Activated CD8-positive, alpha-beta memory T cell treated with anti-CD3 and anti-CD28 coated beads, Interleukin-2, amount 10 ng/mL, durations not matched to agents 7 days and 5 days (primary cell): ENCODE results near the gene ZDHHC1. TPM values are rescaled to one million over a fixed set of nuclear protein-coding genes. Genes with fewer than 3 reads are reported as not detected.
A peak's percentile ranks its signal among the peaks of the same experiment; 100 is the strongest.

Experiments
- ATAC-seq: fragments of 150-1000 bp; cut with Tn5 transposase; one replicate; pipeline ENCODE4 v1.10.0; 2021; ENCODE audit warnings: moderate library complexity
- CTCF ChIA-PET: fragments of 350-600 bp; sonication (Branson Sonifier 250); formaldehyde crosslinking; loops from one replicate; lab custom pipeline; 2021; ENCODE audit warnings: antibody characterized with exemption; lab: Charles Lee
- DNase-seq: peaks from one replicate; pipeline ENCODE4 v3.0.0-alpha.2; 2020
- H3K27ac Mint-ChIP-seq: one replicate; pipeline ENCODE4 v1.8.0; 2021; ENCODE audit warnings: mild to moderate bottlenecking, mixed read lengths
- H3K27me3 Mint-ChIP-seq: one replicate; pipeline ENCODE4 v1.8.0; 2021; ENCODE audit warnings: mixed read lengths
- H3K36me3 Mint-ChIP-seq: one replicate; pipeline ENCODE4 v1.8.0; 2021; ENCODE audit warnings: mild to moderate bottlenecking, mixed read lengths
- H3K4me1 Mint-ChIP-seq: one replicate; pipeline ENCODE4 v1.8.0; 2021; ENCODE audit warnings: mixed read lengths
- H3K4me3 Mint-ChIP-seq: one replicate; pipeline ENCODE4 v1.8.0; 2021; ENCODE audit warnings: mild to moderate bottlenecking, moderate library complexity, mixed read lengths
- H3K9me3 Mint-ChIP-seq: one replicate; pipeline ENCODE4 v1.8.0; 2022; ENCODE audit warnings: low read depth, mixed read lengths
- total RNA-seq, 2 experiments: library from RNA; stranded (reverse); gene quantifications; one replicate each; pipeline ENCODE4 v1.2.3, GENCODE V29; 2021

Gene ZDHHC1
- total RNA-seq, 2 experiments from 2014 or later, result 0.41 to 0.49 TPM

GRCh38 chr16:67433131-67433719, 16.9 kb upstream of the ZDHHC1 start:
- CTCF ChIA-PET, result interaction anchor here (0.6 to 3.0 kb wide), 4 partner anchors 9 to 33 kb away, joined by 3 to 10 read pairs (median 4); no protein-coding TSS in a partner anchor
- Mint-ChIP-seq H3K27me3 (peaks cover 32% of the 10 kb centered on the region), H3K4me1 (peaks cover 10% of the 10 kb centered on the region), H3K27ac (no peak overlapping the region), H3K9me3 (no peaks in the 10 kb centered on the region), H3K4me3 (no peak overlapping the region), H3K36me3 (no peaks in the 10 kb centered on the region)
- ATAC-seq, result no peak
- DNase-seq, result no peak

- peaks cover 37% of the 10 kb centered on the region for H3K27me3 Mint-ChIP-seq
- H3K9me3 Mint-ChIP-seq, result no peaks in the 10 kb centered on the region
- no peak overlapping the region for H3K27ac Mint-ChIP-seq
- H3K4me1 Mint-ChIP-seq, result peaks cover 7% of the 10 kb centered on the region
- CTCF ChIA-PET, result interaction anchor here (0.6 to 3.0 kb wide), 3 partner anchors 10 to 15 kb away, joined by 3 to 10 read pairs (median 4); no protein-coding TSS in a partner anchor
- no peak for DNase-seq
- ATAC-seq, result no peak
- H3K36me3 Mint-ChIP-seq, result no peaks in the 10 kb centered on the region
- no peak overlapping the region for H3K4me3 Mint-ChIP-seq
Observed at GRCh38 chr16:67432506-67432890, 16.2 kb upstream of the ZDHHC1 start.

GRCh38 chr16:67431775-67432505, 15.7 kb upstream of the ZDHHC1 start:
- H3K27me3 Mint-ChIP-seq, result peaks cover 40% of the 10 kb centered on the region
- CTCF ChIA-PET, result interaction anchor here (0.7 to 1.8 kb wide), 3 partner anchors 10 to 12 kb away, joined by 3 to 4 read pairs (median 3); no protein-coding TSS in a partner anchor

GRCh38 chr16:67430977-67431774, 14.9 kb upstream of the ZDHHC1 start, which contains the start of gene HSD11B2:
Gene HSD11B2, plus strand, starts transcription at chr16:67431121. Its CDS starts 128 bp downstream, at chr16:67431249.
- peaks cover 7% of the 10 kb centered on the region for H3K4me1 Mint-ChIP-seq
- DNase-seq (no peak), ATAC-seq (peak; percentile 59)
- peak within 1 kb of the TSS; percentile 54 for H3K4me3 Mint-ChIP-seq
- no peaks in the 10 kb centered on the region for H3K36me3 Mint-ChIP-seq
- no peaks in the 10 kb centered on the region for H3K9me3 Mint-ChIP-seq
- no peak within 1 kb of the TSS for H3K27ac Mint-ChIP-seq
- CTCF ChIA-PET, result interaction anchor here (0.7 to 1.8 kb wide), 5 partner anchors 10 to 90 kb away, joined by 3 to 4 read pairs (median 3); partner anchors contain the start of gene ZDHHC1
- H3K27me3 Mint-ChIP-seq, result peaks cover 46% of the 10 kb centered on the region

More at GRCh38 chr16:67431775-67432505, 15.7 kb upstream of the ZDHHC1 start:
- no peak overlapping the region for H3K27ac Mint-ChIP-seq
- peak overlapping the region; percentile 17 for H3K4me3 Mint-ChIP-seq
- ATAC-seq (no peak), DNase-seq (no peak)
- H3K4me1 Mint-ChIP-seq, result peaks cover 7% of the 10 kb centered on the region
- no peaks in the 10 kb centered on the region for H3K36me3 Mint-ChIP-seq
- H3K9me3 Mint-ChIP-seq, result no peaks in the 10 kb centered on the region

GRCh38 chr16:67430504-67430976, 14.3 kb upstream of the ZDHHC1 start:
- no peaks in the 10 kb centered on the region for H3K36me3 Mint-ChIP-seq
- no peak overlapping the region for H3K27ac Mint-ChIP-seq
- ATAC-seq (peak; percentile 52), DNase-seq (no peak)
- H3K4me3 Mint-ChIP-seq, result peak overlapping the region; percentile 54
- H3K27me3 Mint-ChIP-seq, result peaks cover 49% of the 10 kb centered on the region
- H3K9me3 Mint-ChIP-seq, result no peaks in the 10 kb centered on the region
- CTCF ChIA-PET, result interaction anchor here (0.7 to 1.8 kb wide), 3 partner anchors 13 to 90 kb away, joined by 3 to 4 read pairs (median 3); partner anchors contain the start of gene ZDHHC1
- H3K4me1 Mint-ChIP-seq, result peaks cover 7% of the 10 kb centered on the region

- DNase-seq (no peak), ATAC-seq (no peak)
- H3K4me3 Mint-ChIP-seq, result peak overlapping the region; percentile 54
- no peaks in the 10 kb centered on the region for H3K9me3 Mint-ChIP-seq
- CTCF ChIA-PET, result interaction anchor here (0.7 to 6.6 kb wide), 5 partner anchors 13 to 91 kb away, joined by 3 to 139 read pairs (median 19); partner anchors contain the start of gene ZDHHC1
- peaks cover 55% of the 10 kb centered on the region for H3K27me3 Mint-ChIP-seq
- H3K36me3 Mint-ChIP-seq, result no peaks in the 10 kb centered on the region
- peaks cover 7% of the 10 kb centered on the region for H3K4me1 Mint-ChIP-seq
- H3K27ac Mint-ChIP-seq, result no peak overlapping the region
Observed at GRCh38 chr16:67429799-67430503, 13.7 kb upstream of the ZDHHC1 start.

GRCh38 chr16:67429053-67429798, 12.9 kb upstream of the ZDHHC1 start:
- Mint-ChIP-seq H3K36me3 (no peaks in the 10 kb centered on the region), H3K27ac (no peak overlapping the region), H3K4me3 (no peak overlapping the region), H3K9me3 (no peaks in the 10 kb centered on the region), H3K27me3 (peaks cover 61% of the 10 kb centered on the region), H3K4me1 (peaks cover 7% of the 10 kb centered on the region)
- ATAC-seq (no peak), DNase-seq (no peak)
- CTCF ChIA-PET, result interaction anchor here (0.8 to 6.6 kb wide), 11 partner anchors 16 to 476 kb away, joined by 3 to 139 read pairs (median 8); no protein-coding TSS in a partner anchor

GRCh38 chr16:67428146-67428731, 12.0 kb upstream of the ZDHHC1 start:
- Mint-ChIP-seq H3K4me1 (peaks cover 7% of the 10 kb centered on the region), H3K27ac (no peak overlapping the region), H3K9me3 (no peaks in the 10 kb centered on the region), H3K27me3 (peaks cover 68% of the 10 kb centered on the region), H3K36me3 (no peaks in the 10 kb centered on the region), H3K4me3 (no peak overlapping the region)
- CTCF ChIA-PET, result interaction anchor here (0.5 to 6.6 kb wide), 31 partner anchors 8 to 475 kb away, joined by 3 to 139 read pairs (median 4); partner anchors contain the start of genes ATP6V0D1, TMEM208, TPPP3 and ZDHHC1
- ATAC-seq (peak; percentile 72), DNase-seq (peak; percentile 71)

GRCh38 chr16:67426950-67427349, 10.7 kb upstream of the ZDHHC1 start:
- ATAC-seq, result no peak
- H3K27ac Mint-ChIP-seq, result no peak overlapping the region
- H3K4me3 Mint-ChIP-seq, result no peak overlapping the region
- no peak for DNase-seq
- no peaks in the 10 kb centered on the region for H3K9me3 Mint-ChIP-seq
- CTCF ChIA-PET, result interaction anchor here (1.0 to 6.6 kb wide), 15 partner anchors 10 to 473 kb away, joined by 3 to 139 read pairs (median 6); partner anchors contain the start of genes ATP6V0D1 and ZDHHC1
- peaks cover 7% of the 10 kb centered on the region for H3K4me1 Mint-ChIP-seq
- no peaks in the 10 kb centered on the region for H3K36me3 Mint-ChIP-seq
- H3K27me3 Mint-ChIP-seq, result peaks cover 71% of the 10 kb centered on the region

GRCh38 chr16:67426022-67426421, 9.7 kb upstream of the ZDHHC1 start:
- Mint-ChIP-seq H3K27ac (no peak overlapping the region), H3K27me3 (peaks cover 65% of the 10 kb centered on the region), H3K4me3 (no peak overlapping the region), H3K36me3 (no peaks in the 10 kb centered on the region), H3K9me3 (no peaks in the 10 kb centered on the region), H3K4me1 (peaks cover 4% of the 10 kb centered on the region)
- no peak for DNase-seq
- CTCF ChIA-PET, result interaction anchor here (1.0 to 6.6 kb wide), 6 partner anchors 9 to 53 kb away, joined by 3 to 139 read pairs (median 6); partner anchors contain the start of gene ZDHHC1
- no peak for ATAC-seq

- H3K27ac Mint-ChIP-seq, result no peak overlapping the region
- CTCF ChIA-PET, result interaction anchor here (1.0 to 6.6 kb wide), 6 partner anchors 8 to 54 kb away, joined by 3 to 139 read pairs (median 6); partner anchors contain the start of gene ZDHHC1
- peaks cover 64% of the 10 kb centered on the region for H3K27me3 Mint-ChIP-seq
- ATAC-seq (no peak), DNase-seq (no peak)
- H3K9me3 Mint-ChIP-seq, result no peaks in the 10 kb centered on the region
- no peak overlapping the region for H3K4me3 Mint-ChIP-seq
- H3K4me1 Mint-ChIP-seq, result peaks cover 4% of the 10 kb centered on the region
- H3K36me3 Mint-ChIP-seq, result no peaks in the 10 kb centered on the region
Observed at GRCh38 chr16:67425580-67425979, 9.3 kb upstream of the ZDHHC1 start.
